ENCODE data around the gene KMO.

KMO gene

GRCh38 chr1:241635556-241636152 lies 103.5 kb downstream of the KMO start:
- TF ChIP-seq CTCF (IDR thresholded peaks at IDR 0.05) (no peak), ZFX (IDR thresholded peaks at IDR 0.05; ENCODE audit: borderline replicate concordance) (no peak)
- no peak overlapping the region for H3K27ac ChIP-seq

DNA sequence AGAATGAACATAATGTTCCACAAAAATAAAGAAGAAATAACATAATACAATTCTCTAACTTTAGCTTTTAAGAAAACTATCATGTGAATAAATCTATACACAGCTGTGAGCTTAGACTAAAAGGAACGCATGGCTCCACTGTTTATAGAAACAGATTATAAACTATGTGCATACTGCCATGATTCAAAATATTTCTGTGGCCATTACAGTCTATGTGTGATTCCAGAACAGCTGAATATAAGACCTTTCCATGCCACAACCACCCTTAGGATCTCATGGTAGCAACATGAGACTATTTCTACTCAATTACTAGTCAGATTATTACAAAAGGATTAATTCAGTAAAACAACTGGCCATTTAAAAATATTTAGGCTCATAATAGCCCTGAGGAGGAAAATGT lies 104.1 kb downstream of the KMO start:
- H3K27ac ChIP-seq = no peak overlapping the region
- no peak for TF ChIP-seq ZFX (IDR thresholded peaks at IDR 0.05; ENCODE audit: borderline replicate concordance)

DNA sequence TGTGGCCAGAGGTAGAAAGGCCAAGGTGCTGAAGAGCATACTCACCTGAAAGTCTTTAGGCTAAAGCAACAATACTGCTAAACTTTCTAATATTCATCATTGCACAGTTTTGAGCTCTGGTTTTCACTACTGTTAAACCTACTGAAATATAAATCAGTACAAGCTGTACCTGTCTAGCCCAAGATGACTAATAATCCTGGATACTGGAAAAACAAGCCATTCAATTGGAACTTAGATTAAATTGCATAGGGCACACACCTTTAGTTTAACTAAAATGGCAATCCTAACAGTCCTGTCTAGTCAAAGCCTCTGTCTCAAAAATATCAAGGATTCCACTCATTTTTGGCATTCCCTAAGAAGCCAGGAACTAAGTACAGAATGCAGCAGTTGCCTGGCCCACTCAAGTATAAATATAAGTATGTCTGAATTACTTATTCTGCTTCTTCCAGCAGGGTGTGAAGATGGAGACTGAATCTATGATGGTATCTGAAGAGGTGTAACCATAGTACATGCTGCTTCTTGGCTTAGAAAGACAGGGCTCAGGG lies 104.9 kb downstream of the KMO start:
- no peak for TF ChIP-seq ZFX (IDR thresholded peaks at IDR 0.05; ENCODE audit: borderline replicate concordance)
- no peak for TF ChIP-seq CTCF (IDR thresholded peaks at IDR 0.05)
- H3K27ac ChIP-seq = no peak overlapping the region

DNA sequence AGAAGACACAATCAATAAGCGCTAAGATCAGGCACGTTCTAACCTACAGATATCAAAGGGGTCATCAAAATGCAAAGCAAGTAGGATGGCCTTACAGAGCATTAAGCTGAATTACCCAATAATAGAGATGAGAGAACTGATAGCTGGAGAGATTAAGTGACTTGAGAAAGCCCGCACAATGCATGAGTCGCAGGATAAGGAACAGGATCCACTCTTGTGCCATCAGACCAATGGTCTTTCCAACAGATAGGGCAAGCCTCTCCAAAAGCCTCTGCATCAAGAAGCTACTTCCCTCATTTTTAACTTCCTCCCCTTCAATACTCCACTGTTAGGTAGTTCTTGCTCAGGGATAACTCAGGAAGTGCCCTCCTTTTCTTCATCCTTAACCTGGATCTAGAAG lies 105.4 kb downstream of the KMO start:
- no peak overlapping the region for H3K27ac ChIP-seq
- TF ChIP-seq CTCF (IDR thresholded peaks at IDR 0.05) (no peak), ZFX (IDR thresholded peaks at IDR 0.05; ENCODE audit: borderline replicate concordance) (no peak)

- no peak for TF ChIP-seq CTCF (IDR thresholded peaks at IDR 0.05)
- TF ChIP-seq ZFX (IDR thresholded peaks at IDR 0.05; ENCODE audit: borderline replicate concordance) = no peak
- no peak overlapping the region for H3K27ac ChIP-seq
These were observed 106.0 kb downstream of the KMO start for GRCh38 chr1:241638099-241638682.

GRCh38 chr1:241638909-241639622 lies 106.9 kb downstream of the KMO start:
- TF ChIP-seq ZFX (IDR thresholded peaks at IDR 0.05; ENCODE audit: borderline replicate concordance) (no peak), CTCF (IDR thresholded peaks at IDR 0.05) (no peak)
- no peak overlapping the region for H3K27ac ChIP-seq

DNA sequence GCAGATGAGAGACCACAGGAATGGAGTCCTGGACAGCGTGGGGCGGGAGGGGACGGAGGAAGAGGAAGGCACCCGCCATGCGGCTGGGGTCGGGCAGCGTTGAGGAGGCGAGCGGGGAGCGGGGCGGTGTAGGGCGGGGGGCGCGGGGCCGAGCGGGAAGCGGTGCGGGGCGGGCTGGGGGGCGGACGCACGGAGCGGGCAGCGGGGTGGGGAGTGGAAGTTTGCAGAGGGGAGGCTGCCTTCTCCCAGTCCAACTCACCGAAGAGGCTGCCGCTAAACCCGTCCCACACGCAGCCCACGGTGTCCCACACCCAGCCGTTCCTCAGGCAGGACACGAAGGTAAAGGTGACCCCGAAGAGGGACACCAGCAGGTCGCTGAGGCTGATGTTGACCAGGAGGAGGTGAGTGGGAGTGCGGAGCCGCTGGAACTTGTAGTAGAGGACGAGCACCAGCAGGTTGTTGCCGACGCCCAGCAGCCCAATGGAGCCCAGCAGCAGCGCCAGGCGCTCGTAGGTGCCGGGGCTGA lies 107.5 kb downstream of the KMO start:
- no peak for TF ChIP-seq ZFX (IDR thresholded peaks at IDR 0.05; ENCODE audit: borderline replicate concordance)
- no peak for TF ChIP-seq CTCF (IDR thresholded peaks at IDR 0.05)
- peak overlapping the region; percentile 52; the same call in 1 of the 2 replicates for H3K27ac ChIP-seq

Data from 22Rv1 (cell line).